ENCODE results near the gene RSPRY1. TPM values are rescaled to one million over a fixed set of nuclear protein-coding genes. Genes with fewer than 3 reads are reported as not detected.

RSPRY1 gene
- polyA plus RNA-seq, 1 of the 3 experiments (the other 2 are of a cell fraction) = 16.6 TPM

DNA sequence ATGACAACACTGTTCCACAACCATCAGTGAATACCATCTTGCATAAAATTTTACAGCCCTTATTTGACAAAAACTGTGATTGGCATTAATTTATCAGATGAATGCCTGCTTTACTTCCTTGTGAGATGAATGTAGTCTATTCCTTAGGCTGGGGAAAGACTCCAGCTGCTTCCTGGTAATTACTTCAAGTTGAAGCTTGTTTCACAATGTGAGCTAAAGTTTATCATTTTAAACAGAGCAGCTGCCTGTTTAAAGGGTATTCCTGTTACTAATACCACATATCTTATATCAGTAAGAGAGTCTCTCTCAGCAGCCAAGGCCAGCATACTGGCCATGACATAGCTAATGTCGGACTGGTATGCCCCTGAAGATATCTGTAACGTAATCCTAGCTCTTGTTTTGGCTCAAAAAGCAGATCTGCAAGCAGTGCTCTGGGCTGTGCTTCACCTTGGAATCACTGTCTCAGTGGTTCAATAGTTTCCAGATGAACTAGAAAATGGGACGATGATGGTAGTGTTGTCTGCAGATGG lies 45.8 kb downstream of the RSPRY1 start:
- peaks cover 63 to 81% of the 10 kb centered on the region in 2 experiments for H3K36me3 ChIP-seq (replicated peaks in 1 of 2; ENCODE audit: control insufficient read depth in 1 of 2, insufficient read depth in 2 of 2, low read length in 1 of 2)
- POLR2A ChIA-PET = interaction anchor here (0.5 to 0.7 kb wide), 2 partner anchors 13 to 108 kb away, joined by 3 read pairs; partner anchors contain the start of gene ARL2BP

More for the DNA sequence above, 45.8 kb downstream of the RSPRY1 start:
- TF ChIP-seq CHD2 (IDR thresholded peaks at IDR 0.05; ENCODE audit: low read length, partially characterized antibody) (no peak), RCOR1 (IDR thresholded peaks at IDR 0.05; ENCODE audit: low read length) (no peak), POLR2AphosphoS5 (IDR thresholded peaks at IDR 0.05; ENCODE audit: low read depth, low read length) (no peak)
- TF ChIP-seq, protein P1, sequence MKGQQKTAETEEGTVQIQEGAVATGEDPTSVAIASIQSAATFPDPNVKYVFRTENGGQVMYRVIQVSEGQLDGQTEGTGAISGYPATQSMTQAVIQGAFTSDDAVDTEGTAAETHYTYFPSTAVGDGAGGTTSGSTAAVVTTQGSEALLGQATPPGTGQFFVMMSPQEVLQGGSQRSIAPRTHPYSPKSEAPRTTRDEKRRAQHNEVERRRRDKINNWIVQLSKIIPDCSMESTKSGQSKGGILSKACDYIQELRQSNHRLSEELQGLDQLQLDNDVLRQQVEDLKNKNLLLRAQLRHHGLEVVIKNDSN (IDR thresholded peaks at IDR 0.05; ENCODE audit: borderline replicate concordance, low read depth) = no peak
- TF ChIP-seq, protein P2, sequence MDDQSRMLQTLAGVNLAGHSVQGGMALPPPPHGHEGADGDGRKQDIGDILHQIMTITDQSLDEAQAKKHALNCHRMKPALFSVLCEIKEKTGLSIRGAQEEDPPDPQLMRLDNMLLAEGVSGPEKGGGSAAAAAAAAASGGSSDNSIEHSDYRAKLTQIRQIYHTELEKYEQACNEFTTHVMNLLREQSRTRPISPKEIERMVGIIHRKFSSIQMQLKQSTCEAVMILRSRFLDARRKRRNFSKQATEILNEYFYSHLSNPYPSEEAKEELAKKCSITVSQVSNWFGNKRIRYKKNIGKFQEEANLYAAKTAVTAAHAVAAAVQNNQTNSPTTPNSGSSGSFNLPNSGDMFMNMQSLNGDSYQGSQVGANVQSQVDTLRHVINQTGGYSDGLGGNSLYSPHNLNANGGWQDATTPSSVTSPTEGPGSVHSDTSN (IDR thresholded peaks at IDR 0.05) = no peak
- TF ChIP-seq, protein P3, sequence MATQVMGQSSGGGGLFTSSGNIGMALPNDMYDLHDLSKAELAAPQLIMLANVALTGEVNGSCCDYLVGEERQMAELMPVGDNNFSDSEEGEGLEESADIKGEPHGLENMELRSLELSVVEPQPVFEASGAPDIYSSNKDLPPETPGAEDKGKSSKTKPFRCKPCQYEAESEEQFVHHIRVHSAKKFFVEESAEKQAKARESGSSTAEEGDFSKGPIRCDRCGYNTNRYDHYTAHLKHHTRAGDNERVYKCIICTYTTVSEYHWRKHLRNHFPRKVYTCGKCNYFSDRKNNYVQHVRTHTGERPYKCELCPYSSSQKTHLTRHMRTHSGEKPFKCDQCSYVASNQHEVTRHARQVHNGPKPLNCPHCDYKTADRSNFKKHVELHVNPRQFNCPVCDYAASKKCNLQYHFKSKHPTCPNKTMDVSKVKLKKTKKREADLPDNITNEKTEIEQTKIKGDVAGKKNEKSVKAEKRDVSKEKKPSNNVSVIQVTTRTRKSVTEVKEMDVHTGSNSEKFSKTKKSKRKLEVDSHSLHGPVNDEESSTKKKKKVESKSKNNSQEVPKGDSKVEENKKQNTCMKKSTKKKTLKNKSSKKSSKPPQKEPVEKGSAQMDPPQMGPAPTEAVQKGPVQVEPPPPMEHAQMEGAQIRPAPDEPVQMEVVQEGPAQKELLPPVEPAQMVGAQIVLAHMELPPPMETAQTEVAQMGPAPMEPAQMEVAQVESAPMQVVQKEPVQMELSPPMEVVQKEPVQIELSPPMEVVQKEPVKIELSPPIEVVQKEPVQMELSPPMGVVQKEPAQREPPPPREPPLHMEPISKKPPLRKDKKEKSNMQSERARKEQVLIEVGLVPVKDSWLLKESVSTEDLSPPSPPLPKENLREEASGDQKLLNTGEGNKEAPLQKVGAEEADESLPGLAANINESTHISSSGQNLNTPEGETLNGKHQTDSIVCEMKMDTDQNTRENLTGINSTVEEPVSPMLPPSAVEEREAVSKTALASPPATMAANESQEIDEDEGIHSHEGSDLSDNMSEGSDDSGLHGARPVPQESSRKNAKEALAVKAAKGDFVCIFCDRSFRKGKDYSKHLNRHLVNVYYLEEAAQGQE (IDR thresholded peaks at IDR 0.05; ENCODE audit: low read depth, low read length) = no peak
- TF ChIP-seq, protein P4, sequence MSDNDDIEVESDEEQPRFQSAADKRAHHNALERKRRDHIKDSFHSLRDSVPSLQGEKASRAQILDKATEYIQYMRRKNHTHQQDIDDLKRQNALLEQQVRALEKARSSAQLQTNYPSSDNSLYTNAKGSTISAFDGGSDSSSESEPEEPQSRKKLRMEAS (IDR thresholded peaks at IDR 0.05; ENCODE audit: low read depth) = no peak
- no peak overlapping the region for H3K9ac ChIP-seq
- peaks cover 4 to 15% of the 10 kb centered on the region in 2 experiments; a peak in 3 of 4 replicates for H3K4me1 ChIP-seq (ENCODE audit: control insufficient read depth in 1 of 2, insufficient read depth in 2 of 2, low read depth in 1 of 2, low read length in 1 of 2)
- H2AFZ ChIP-seq (ENCODE audit: low read depth) = no peak overlapping the region
- no peak for DNase-seq
- no peaks in the 10 kb centered on the region for H3K27me3 ChIP-seq (ENCODE audit: insufficient read depth)
- H3K27ac ChIP-seq (ENCODE audit: low read depth in 2 of 2, low read length in 1 of 2) = no peak overlapping the region
- no peaks in the 10 kb centered on the region for H3K79me2 ChIP-seq (ENCODE audit: insufficient read depth)
- 90% methylated on average over 3 of the region's 3 CpGs for WGBS (ENCODE audit: low lambda C conversion rate)
- no peaks in the 10 kb centered on the region for H3K9me3 ChIP-seq
- CTCF ChIA-PET = interaction anchor here (0.7 to 1.0 kb wide), 2 partner anchors 28 to 147 kb away, joined by 3 read pairs; no protein-coding TSS in a partner anchor
- no peaks in the 10 kb centered on the region for H4K20me1 ChIP-seq (ENCODE audit: insufficient read depth)
- peaks cover 8% of the 10 kb centered on the region for H3F3A ChIP-seq (replicated peaks; ENCODE audit: insufficient read depth)
- no peak overlapping the region for H3K4me2 ChIP-seq
- H3K9me2 ChIP-seq = no peaks in the 10 kb centered on the region
- no peak overlapping the region for H3K4me3 ChIP-seq (ENCODE audit: low read depth in 2 of 2, low read length in 1 of 2)

All from SK-N-SH (cell line).